Measurements from ENCODE around the gene FUT8.

FUT8 gene

GRCh38 chr14:65731933-65732506, 319.5 kb downstream of the FUT8 start:
- Histone ChIP-seq H3K27ac (ENCODE audit: low read depth, low read length) (no peak overlapping the region), H3K9me3 (ENCODE audit: control insufficient read depth, insufficient read depth, low read depth, low read length) (peaks cover 5% of the 10 kb centered on the region; the same call in 1 of the 2 replicates), H3K4me1 (ENCODE audit: control insufficient read depth, insufficient read depth, low read length) (no peaks in the 10 kb centered on the region), H3K36me3 (ENCODE audit: control insufficient read depth, insufficient read depth, low read length) (no peaks in the 10 kb centered on the region), H3K27me3 (ENCODE audit: control insufficient read depth, insufficient read depth, low read length) (no peaks in the 10 kb centered on the region), H3K9ac (ENCODE audit: low read length) (no peak overlapping the region), H3K4me3 (ENCODE audit: low read depth, low read length) (no peak overlapping the region)

GRCh38 chr14:65738339-65738738, 325.8 kb downstream of the FUT8 start:
- Histone ChIP-seq H3K27me3 (ENCODE audit: control insufficient read depth, insufficient read depth, low read length) (no peaks in the 10 kb centered on the region), H3K4me3 (ENCODE audit: low read depth, low read length) (no peak overlapping the region), H3K4me1 (ENCODE audit: control insufficient read depth, insufficient read depth, low read length) (no peaks in the 10 kb centered on the region), H3K9me3 (ENCODE audit: control insufficient read depth, insufficient read depth, low read depth, low read length) (no peaks in the 10 kb centered on the region), H3K9ac (ENCODE audit: low read length) (no peak overlapping the region), H3K27ac (ENCODE audit: low read depth, low read length) (no peak overlapping the region), H3K36me3 (ENCODE audit: control insufficient read depth, insufficient read depth, low read length) (peaks cover 6% of the 10 kb centered on the region)

- Histone ChIP-seq H3K9me3 (ENCODE audit: control insufficient read depth, insufficient read depth, low read depth, low read length) (no peaks in the 10 kb centered on the region), H3K9ac (ENCODE audit: low read length) (no peak overlapping the region), H3K36me3 (ENCODE audit: control insufficient read depth, insufficient read depth, low read length) (peaks cover 6% of the 10 kb centered on the region), H3K27me3 (ENCODE audit: control insufficient read depth, insufficient read depth, low read length) (no peaks in the 10 kb centered on the region), H3K27ac (ENCODE audit: low read depth, low read length) (no peak overlapping the region), H3K4me1 (ENCODE audit: control insufficient read depth, insufficient read depth, low read length) (peaks cover 4% of the 10 kb centered on the region), H3K4me3 (ENCODE audit: low read depth, low read length) (no peak overlapping the region)
These were observed 333.1 kb downstream of the FUT8 start for GRCh38 chr14:65745396-65746190.

- H3K4me3 ChIP-seq (ENCODE audit: low read depth, low read length), result no peak overlapping the region
- no peak overlapping the region for H3K27ac ChIP-seq (ENCODE audit: low read depth, low read length)
- H3K9ac ChIP-seq (ENCODE audit: low read length), result no peak overlapping the region
- no peaks in the 10 kb centered on the region for H3K9me3 ChIP-seq (ENCODE audit: control insufficient read depth, insufficient read depth, low read depth, low read length)
- no peaks in the 10 kb centered on the region for H3K27me3 ChIP-seq (ENCODE audit: control insufficient read depth, insufficient read depth, low read length)
- peaks cover 4% of the 10 kb centered on the region for H3K4me1 ChIP-seq (ENCODE audit: control insufficient read depth, insufficient read depth, low read length)
- H3K36me3 ChIP-seq (ENCODE audit: control insufficient read depth, insufficient read depth, low read length), result no peaks in the 10 kb centered on the region
These were observed 336.3 kb downstream of the FUT8 start for GRCh38 chr14:65748796-65749195.

- H3K27ac ChIP-seq (ENCODE audit: low read depth, low read length), result no peak overlapping the region
- H3K4me3 ChIP-seq (ENCODE audit: low read depth, low read length), result no peak overlapping the region
- H3K9ac ChIP-seq (ENCODE audit: low read length), result no peak overlapping the region
- peaks cover 4% of the 10 kb centered on the region for H3K4me1 ChIP-seq (ENCODE audit: control insufficient read depth, insufficient read depth, low read length)
- no peaks in the 10 kb centered on the region for H3K9me3 ChIP-seq (ENCODE audit: control insufficient read depth, insufficient read depth, low read depth, low read length)
- H3K36me3 ChIP-seq (ENCODE audit: control insufficient read depth, insufficient read depth, low read length), result no peaks in the 10 kb centered on the region
- no peaks in the 10 kb centered on the region for H3K27me3 ChIP-seq (ENCODE audit: control insufficient read depth, insufficient read depth, low read length)
These were observed 336.8 kb downstream of the FUT8 start for GRCh38 chr14:65749287-65749686.

GRCh38 chr14:65750906-65751305, 338.4 kb downstream of the FUT8 start:
- Histone ChIP-seq H3K36me3 (ENCODE audit: control insufficient read depth, insufficient read depth, low read length) (no peaks in the 10 kb centered on the region), H3K9me3 (ENCODE audit: control insufficient read depth, insufficient read depth, low read depth, low read length) (no peaks in the 10 kb centered on the region), H3K4me3 (ENCODE audit: low read depth, low read length) (no peak overlapping the region), H3K9ac (ENCODE audit: low read length) (no peak overlapping the region), H3K4me1 (ENCODE audit: control insufficient read depth, insufficient read depth, low read length) (peaks cover 3% of the 10 kb centered on the region), H3K27ac (ENCODE audit: low read depth, low read length) (no peak overlapping the region), H3K27me3 (ENCODE audit: control insufficient read depth, insufficient read depth, low read length) (no peaks in the 10 kb centered on the region)

- H3K9me3 ChIP-seq (ENCODE audit: control insufficient read depth, insufficient read depth, low read depth, low read length), result no peaks in the 10 kb centered on the region
- no peak overlapping the region for H3K4me3 ChIP-seq (ENCODE audit: low read depth, low read length)
- no peaks in the 10 kb centered on the region for H3K4me1 ChIP-seq (ENCODE audit: control insufficient read depth, insufficient read depth, low read length)
- no peak overlapping the region for H3K27ac ChIP-seq (ENCODE audit: low read depth, low read length)
- no peaks in the 10 kb centered on the region for H3K27me3 ChIP-seq (ENCODE audit: control insufficient read depth, insufficient read depth, low read length)
- no peak overlapping the region for H3K9ac ChIP-seq (ENCODE audit: low read length)
- H3K36me3 ChIP-seq (ENCODE audit: control insufficient read depth, insufficient read depth, low read length), result no peaks in the 10 kb centered on the region
These were observed 339.0 kb downstream of the FUT8 start for GRCh38 chr14:65751510-65751909.

- Histone ChIP-seq H3K27ac (ENCODE audit: low read depth, low read length) (no peak overlapping the region), H3K36me3 (ENCODE audit: control insufficient read depth, insufficient read depth, low read length) (no peaks in the 10 kb centered on the region), H3K9me3 (ENCODE audit: control insufficient read depth, insufficient read depth, low read depth, low read length) (no peaks in the 10 kb centered on the region), H3K9ac (ENCODE audit: low read length) (no peak overlapping the region), H3K27me3 (ENCODE audit: control insufficient read depth, insufficient read depth, low read length) (no peaks in the 10 kb centered on the region), H3K4me1 (ENCODE audit: control insufficient read depth, insufficient read depth, low read length) (no peaks in the 10 kb centered on the region), H3K4me3 (ENCODE audit: low read depth, low read length) (no peak overlapping the region)
These were observed 340.5 kb downstream of the FUT8 start for GRCh38 chr14:65753061-65753460.

GRCh38 chr14:65755331-65755730, 342.8 kb downstream of the FUT8 start:
- Histone ChIP-seq H3K4me3 (ENCODE audit: low read depth, low read length) (no peak overlapping the region), H3K4me1 (ENCODE audit: control insufficient read depth, insufficient read depth, low read length) (no peaks in the 10 kb centered on the region), H3K9ac (ENCODE audit: low read length) (no peak overlapping the region), H3K9me3 (ENCODE audit: control insufficient read depth, insufficient read depth, low read depth, low read length) (no peaks in the 10 kb centered on the region), H3K36me3 (ENCODE audit: control insufficient read depth, insufficient read depth, low read length) (no peaks in the 10 kb centered on the region), H3K27ac (ENCODE audit: low read depth, low read length) (no peak overlapping the region), H3K27me3 (ENCODE audit: control insufficient read depth, insufficient read depth, low read length) (no peaks in the 10 kb centered on the region)

GRCh38 chr14:65756880-65757279, 344.4 kb downstream of the FUT8 start:
- Histone ChIP-seq H3K36me3 (ENCODE audit: control insufficient read depth, insufficient read depth, low read length) (no peaks in the 10 kb centered on the region), H3K9me3 (ENCODE audit: control insufficient read depth, insufficient read depth, low read depth, low read length) (no peaks in the 10 kb centered on the region), H3K27me3 (ENCODE audit: control insufficient read depth, insufficient read depth, low read length) (no peaks in the 10 kb centered on the region), H3K27ac (ENCODE audit: low read depth, low read length) (no peak overlapping the region), H3K4me3 (ENCODE audit: low read depth, low read length) (no peak overlapping the region), H3K9ac (ENCODE audit: low read length) (no peak overlapping the region), H3K4me1 (ENCODE audit: control insufficient read depth, insufficient read depth, low read length) (no peaks in the 10 kb centered on the region)

- H3K9me3 ChIP-seq (ENCODE audit: control insufficient read depth, insufficient read depth, low read depth, low read length), result no peaks in the 10 kb centered on the region
- H3K4me3 ChIP-seq (ENCODE audit: low read depth, low read length), result no peak overlapping the region
- no peaks in the 10 kb centered on the region for H3K36me3 ChIP-seq (ENCODE audit: control insufficient read depth, insufficient read depth, low read length)
- H3K27me3 ChIP-seq (ENCODE audit: control insufficient read depth, insufficient read depth, low read length), result no peaks in the 10 kb centered on the region
- H3K9ac ChIP-seq (ENCODE audit: low read length), result no peak overlapping the region
- H3K27ac ChIP-seq (ENCODE audit: low read depth, low read length), result no peak overlapping the region
- no peaks in the 10 kb centered on the region for H3K4me1 ChIP-seq (ENCODE audit: control insufficient read depth, insufficient read depth, low read length)
These were observed 356.6 kb downstream of the FUT8 start for GRCh38 chr14:65769151-65769550.

All from HUES6 (cell line).